ENCODE data around the gene MDN1. TPM values are rescaled to one million over a fixed set of nuclear protein-coding genes. Genes with fewer than 3 reads are reported as not detected.

MDN1 gene
- total RNA-seq, 1 experiment from 2014 or later = 53.6 TPM

DNA sequence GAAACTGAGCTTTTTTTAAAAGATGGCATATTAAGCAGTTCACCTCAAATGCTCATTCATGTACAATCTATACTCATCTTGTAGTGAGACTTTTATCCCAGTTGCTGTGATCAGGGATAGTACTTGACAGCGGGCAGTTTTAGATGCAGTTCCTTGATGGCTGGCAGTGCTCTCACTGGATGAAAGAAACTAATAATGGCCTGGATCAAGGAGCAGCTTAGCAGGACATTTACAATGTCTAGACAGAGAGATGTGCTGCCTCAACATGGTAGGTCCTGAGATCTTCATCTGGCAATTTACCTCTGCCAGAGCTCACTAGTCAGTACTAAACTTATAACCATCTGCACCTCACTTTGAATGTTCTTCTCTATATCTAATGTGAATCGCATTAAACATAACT is 134.3 kb downstream of the MDN1 start:
- RAD21 ChIA-PET (ENCODE audit: low non-redundant PET in 1 of 2, low total read pairs in 2 of 2, uncharacterized antibody in 2 of 2, unreplicated experiment in 2 of 2) = interaction anchor here in 1 of 2 experiments (0.6 kb wide), 1 partner anchor 160 kb away, joined by 4 read pairs; no protein-coding TSS in a partner anchor
- Histone ChIP-seq H3K9ac (ENCODE audit: low read length) (no peak overlapping the region), H3K79me2 (ENCODE audit: insufficient read depth, low read length) (no peaks in the 10 kb centered on the region; the same call in 1 of the 2 replicates), H3K4me3 (replicated peaks in 1 of 2; ENCODE audit: low read depth in 1 of 2, low read length in 2 of 2) (no peak overlapping the region), H3K27ac (ENCODE audit: low read depth, low read length) (no peak overlapping the region), H3K4me2 (ENCODE audit: low read length) (no peak overlapping the region), H2AFZ (ENCODE audit: low read depth, low read length, poor library complexity, severe bottlenecking) (no peak overlapping the region), H3K4me1 (ENCODE audit: control insufficient read depth in 1 of 2, insufficient read depth in 2 of 2, low read length in 2 of 2) (no peaks in the 10 kb centered on the region), H3K9me3 (ENCODE audit: control insufficient read depth in 1 of 2, insufficient read depth in 1 of 2, low read depth in 1 of 2, low read length in 2 of 2) (no peaks in the 10 kb centered on the region), H3K36me3 (ENCODE audit: control insufficient read depth in 1 of 2, insufficient read depth in 2 of 2, low read length in 2 of 2) (peaks cover 54 to 82% of the 10 kb centered on the region in 2 experiments), H3K27me3 (ENCODE audit: insufficient read depth, low read length) (no peaks in the 10 kb centered on the region), H4K20me1 (ENCODE audit: insufficient read depth) (no peaks in the 10 kb centered on the region), H3K9me2 (ENCODE audit: insufficient read depth) (no peaks in the 10 kb centered on the region)
- TF ChIP-seq, protein P1, sequence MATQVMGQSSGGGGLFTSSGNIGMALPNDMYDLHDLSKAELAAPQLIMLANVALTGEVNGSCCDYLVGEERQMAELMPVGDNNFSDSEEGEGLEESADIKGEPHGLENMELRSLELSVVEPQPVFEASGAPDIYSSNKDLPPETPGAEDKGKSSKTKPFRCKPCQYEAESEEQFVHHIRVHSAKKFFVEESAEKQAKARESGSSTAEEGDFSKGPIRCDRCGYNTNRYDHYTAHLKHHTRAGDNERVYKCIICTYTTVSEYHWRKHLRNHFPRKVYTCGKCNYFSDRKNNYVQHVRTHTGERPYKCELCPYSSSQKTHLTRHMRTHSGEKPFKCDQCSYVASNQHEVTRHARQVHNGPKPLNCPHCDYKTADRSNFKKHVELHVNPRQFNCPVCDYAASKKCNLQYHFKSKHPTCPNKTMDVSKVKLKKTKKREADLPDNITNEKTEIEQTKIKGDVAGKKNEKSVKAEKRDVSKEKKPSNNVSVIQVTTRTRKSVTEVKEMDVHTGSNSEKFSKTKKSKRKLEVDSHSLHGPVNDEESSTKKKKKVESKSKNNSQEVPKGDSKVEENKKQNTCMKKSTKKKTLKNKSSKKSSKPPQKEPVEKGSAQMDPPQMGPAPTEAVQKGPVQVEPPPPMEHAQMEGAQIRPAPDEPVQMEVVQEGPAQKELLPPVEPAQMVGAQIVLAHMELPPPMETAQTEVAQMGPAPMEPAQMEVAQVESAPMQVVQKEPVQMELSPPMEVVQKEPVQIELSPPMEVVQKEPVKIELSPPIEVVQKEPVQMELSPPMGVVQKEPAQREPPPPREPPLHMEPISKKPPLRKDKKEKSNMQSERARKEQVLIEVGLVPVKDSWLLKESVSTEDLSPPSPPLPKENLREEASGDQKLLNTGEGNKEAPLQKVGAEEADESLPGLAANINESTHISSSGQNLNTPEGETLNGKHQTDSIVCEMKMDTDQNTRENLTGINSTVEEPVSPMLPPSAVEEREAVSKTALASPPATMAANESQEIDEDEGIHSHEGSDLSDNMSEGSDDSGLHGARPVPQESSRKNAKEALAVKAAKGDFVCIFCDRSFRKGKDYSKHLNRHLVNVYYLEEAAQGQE (IDR thresholded peaks at IDR 0.05; ENCODE audit: low read depth) = no peak
- no peak for TF ChIP-seq SP1 (IDR thresholded peaks at IDR 0.05; ENCODE audit: low read depth)
- TF ChIP-seq RAD21 (IDR thresholded peaks at IDR 0.05; ENCODE audit: low read depth) = no peak
- TF ChIP-seq ELF1 (IDR thresholded peaks at IDR 0.05; ENCODE audit: borderline replicate concordance, low read depth) = no peak
- TF ChIP-seq ZFX (IDR thresholded peaks at IDR 0.05) = no peak
- no peak for TF ChIP-seq JUND (IDR thresholded peaks at IDR 0.05)
- TF ChIP-seq EGR1 (IDR thresholded peaks at IDR 0.05; ENCODE audit: low read depth) = no peak
- no peak for TF ChIP-seq POLR2A (IDR thresholded peaks at IDR 0.05; ENCODE audit: borderline replicate concordance, extremely low read depth, insufficient read depth, insufficient read length)
- no peak for TF ChIP-seq SIN3A (IDR thresholded peaks at IDR 0.05; ENCODE audit: low read depth)
- no peak for TF ChIP-seq YY1 (IDR thresholded peaks at IDR 0.05; ENCODE audit: extremely low read depth, insufficient replicate concordance, low read depth, low read length)
- TF ChIP-seq, protein P2, sequence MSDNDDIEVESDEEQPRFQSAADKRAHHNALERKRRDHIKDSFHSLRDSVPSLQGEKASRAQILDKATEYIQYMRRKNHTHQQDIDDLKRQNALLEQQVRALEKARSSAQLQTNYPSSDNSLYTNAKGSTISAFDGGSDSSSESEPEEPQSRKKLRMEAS (IDR thresholded peaks at IDR 0.05) = no peak
- no peak for TF ChIP-seq TCF7L2 (IDR thresholded peaks at IDR 0.05; ENCODE audit: borderline replicate concordance, extremely low read depth, insufficient read depth, insufficient read length)
- TF ChIP-seq CEBPB (IDR thresholded peaks at IDR 0.05; ENCODE audit: low read depth) = no peak
- no peak for TF ChIP-seq EZH2phosphoT487 (IDR thresholded peaks at IDR 0.05; ENCODE audit: borderline replicate concordance)
- TF ChIP-seq, protein P3, sequence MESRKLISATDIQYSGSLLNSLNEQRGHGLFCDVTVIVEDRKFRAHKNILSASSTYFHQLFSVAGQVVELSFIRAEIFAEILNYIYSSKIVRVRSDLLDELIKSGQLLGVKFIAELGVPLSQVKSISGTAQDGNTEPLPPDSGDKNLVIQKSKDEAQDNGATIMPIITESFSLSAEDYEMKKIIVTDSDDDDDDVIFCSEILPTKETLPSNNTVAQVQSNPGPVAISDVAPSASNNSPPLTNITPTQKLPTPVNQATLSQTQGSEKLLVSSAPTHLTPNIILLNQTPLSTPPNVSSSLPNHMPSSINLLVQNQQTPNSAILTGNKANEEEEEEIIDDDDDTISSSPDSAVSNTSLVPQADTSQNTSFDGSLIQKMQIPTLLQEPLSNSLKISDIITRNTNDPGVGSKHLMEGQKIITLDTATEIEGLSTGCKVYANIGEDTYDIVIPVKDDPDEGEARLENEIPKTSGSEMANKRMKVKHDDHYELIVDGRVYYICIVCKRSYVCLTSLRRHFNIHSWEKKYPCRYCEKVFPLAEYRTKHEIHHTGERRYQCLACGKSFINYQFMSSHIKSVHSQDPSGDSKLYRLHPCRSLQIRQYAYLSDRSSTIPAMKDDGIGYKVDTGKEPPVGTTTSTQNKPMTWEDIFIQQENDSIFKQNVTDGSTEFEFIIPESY (IDR thresholded peaks at IDR 0.05; ENCODE audit: extremely low read depth, insufficient replicate concordance, low read length) = no peak
- TF ChIP-seq, protein P4, sequence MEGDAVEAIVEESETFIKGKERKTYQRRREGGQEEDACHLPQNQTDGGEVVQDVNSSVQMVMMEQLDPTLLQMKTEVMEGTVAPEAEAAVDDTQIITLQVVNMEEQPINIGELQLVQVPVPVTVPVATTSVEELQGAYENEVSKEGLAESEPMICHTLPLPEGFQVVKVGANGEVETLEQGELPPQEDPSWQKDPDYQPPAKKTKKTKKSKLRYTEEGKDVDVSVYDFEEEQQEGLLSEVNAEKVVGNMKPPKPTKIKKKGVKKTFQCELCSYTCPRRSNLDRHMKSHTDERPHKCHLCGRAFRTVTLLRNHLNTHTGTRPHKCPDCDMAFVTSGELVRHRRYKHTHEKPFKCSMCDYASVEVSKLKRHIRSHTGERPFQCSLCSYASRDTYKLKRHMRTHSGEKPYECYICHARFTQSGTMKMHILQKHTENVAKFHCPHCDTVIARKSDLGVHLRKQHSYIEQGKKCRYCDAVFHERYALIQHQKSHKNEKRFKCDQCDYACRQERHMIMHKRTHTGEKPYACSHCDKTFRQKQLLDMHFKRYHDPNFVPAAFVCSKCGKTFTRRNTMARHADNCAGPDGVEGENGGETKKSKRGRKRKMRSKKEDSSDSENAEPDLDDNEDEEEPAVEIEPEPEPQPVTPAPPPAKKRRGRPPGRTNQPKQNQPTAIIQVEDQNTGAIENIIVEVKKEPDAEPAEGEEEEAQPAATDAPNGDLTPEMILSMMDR (IDR thresholded peaks at IDR 0.05 in 2 of 3, conservative IDR thresholded peaks at IDR 0.05 in 1 of 3; ENCODE audit: borderline replicate concordance in 1 of 3, insufficient read depth in 1 of 3, low read depth in 2 of 3, low read length in 2 of 3) = no peak
- TF ChIP-seq POLR2AphosphoS5 (IDR thresholded peaks at IDR 0.05; ENCODE audit: low read depth, low read length) = no peak
- TF ChIP-seq CBX3 (IDR thresholded peaks at IDR 0.05; ENCODE audit: low read depth) = no peak
- intact Hi-C loops (cut with micrococcal nuclease) = no loop called here
- ATAC-seq = no peak
- CTCF ChIA-PET = no interaction called here
- POLR2A ChIA-PET = no interaction called here
- no TSS peak for BruUV-seq (replicated peaks)
- DNase-seq (ENCODE audit: low read depth, low spot score) = no peak
